SU-DHL-6 (cell line): Measurements from ENCODE around the gene SUGP1.

Experiments used
- CTCF ChIP-seq: fragments of 200-600 bp; sonication (generic); IDR thresholded peaks from one replicate; pipeline ENCODE4 v1.5.1; 2017; ENCODE audit warnings: antibody characterized with exemption, mild to moderate bottlenecking, low read length, moderate library complexity; ENCODE audit not compliant: insufficient read depth, poor library complexity, severe bottlenecking
- EZH2phosphoT487 ChIP-seq: fragments of 200-600 bp; sonication (generic), shearing (Covaris generic); conservative IDR thresholded peaks from 2 replicates; pipeline ENCODE4 v1.6.1; 2018; ENCODE audit warnings: mild to moderate bottlenecking, antibody characterized with exemption, low read length, moderate library complexity, mixed read lengths

GRCh38 chr19:19316082-19316481 is 4.2 kb downstream of the SUGP1 start:
- TF ChIP-seq CTCF (no peak), EZH2phosphoT487 (no peak)
